ENCODE results near the gene KCNJ9. TPM values are rescaled to one million over a fixed set of nuclear protein-coding genes. Genes with fewer than 3 reads are reported as not detected.

The KCNJ9 gene
- total RNA-seq, 1 donor from 2014 or later, result not detected

- Mint-ChIP-seq H3K4me1 (ENCODE audit: low read depth) (no peaks in the 10 kb centered on the region), H3K4me3 (no peak overlapping the region), H3K27ac (no peak overlapping the region), H3K36me3 (ENCODE audit: low read depth) (no peaks in the 10 kb centered on the region), H3K9me3 (no peaks in the 10 kb centered on the region), H3K27me3 (ENCODE audit: insufficient read depth) (peaks cover 20% of the 10 kb centered on the region)
- intact Hi-C loops (cut with micrococcal nuclease), result no loop called here
- DNase-seq (ENCODE audit: low spot score), result no peak
These were observed 27.6 kb upstream of the KCNJ9 start for GRCh38 chr1:160053548-160054365.

- Mint-ChIP-seq H3K4me1 (ENCODE audit: low read depth) (no peaks in the 10 kb centered on the region), H3K36me3 (ENCODE audit: low read depth) (no peaks in the 10 kb centered on the region), H3K9me3 (no peaks in the 10 kb centered on the region), H3K4me3 (no peak overlapping the region), H3K27ac (no peak overlapping the region), H3K27me3 (ENCODE audit: insufficient read depth) (peaks cover 31% of the 10 kb centered on the region)
- no peak for DNase-seq (ENCODE audit: low spot score)
- intact Hi-C loops (cut with micrococcal nuclease), result no loop called here
These were observed 24.6 kb upstream of the KCNJ9 start for GRCh38 chr1:160056648-160057169.

DNA sequence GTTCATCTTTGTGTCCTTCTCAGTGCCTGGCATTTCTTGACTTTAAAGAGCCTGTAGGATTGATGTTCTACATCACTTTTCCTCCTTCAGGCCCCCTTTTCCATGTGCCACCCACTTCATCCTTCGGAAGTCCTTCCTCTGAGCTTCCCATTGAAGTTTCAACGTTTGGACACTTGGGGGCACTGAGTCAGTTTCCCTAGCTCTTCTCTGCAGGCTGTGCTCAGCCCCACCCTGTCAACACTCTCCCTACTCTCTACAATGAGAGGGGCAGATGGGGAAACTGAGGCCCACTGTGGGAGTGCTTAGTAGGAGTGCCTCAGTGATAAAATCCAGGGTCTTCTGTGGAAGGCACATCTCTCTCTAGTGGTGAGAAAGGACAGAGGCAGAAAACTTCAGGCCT lies 23.3 kb upstream of the KCNJ9 start:
- intact Hi-C loops (cut with micrococcal nuclease), result no loop called here
- Mint-ChIP-seq H3K27me3 (ENCODE audit: insufficient read depth) (peaks cover 25% of the 10 kb centered on the region), H3K4me1 (ENCODE audit: low read depth) (no peaks in the 10 kb centered on the region), H3K27ac (no peak overlapping the region), H3K36me3 (ENCODE audit: low read depth) (no peaks in the 10 kb centered on the region), H3K9me3 (no peaks in the 10 kb centered on the region), H3K4me3 (no peak overlapping the region)
- DNase-seq (ENCODE audit: low spot score), result no peak

DNA sequence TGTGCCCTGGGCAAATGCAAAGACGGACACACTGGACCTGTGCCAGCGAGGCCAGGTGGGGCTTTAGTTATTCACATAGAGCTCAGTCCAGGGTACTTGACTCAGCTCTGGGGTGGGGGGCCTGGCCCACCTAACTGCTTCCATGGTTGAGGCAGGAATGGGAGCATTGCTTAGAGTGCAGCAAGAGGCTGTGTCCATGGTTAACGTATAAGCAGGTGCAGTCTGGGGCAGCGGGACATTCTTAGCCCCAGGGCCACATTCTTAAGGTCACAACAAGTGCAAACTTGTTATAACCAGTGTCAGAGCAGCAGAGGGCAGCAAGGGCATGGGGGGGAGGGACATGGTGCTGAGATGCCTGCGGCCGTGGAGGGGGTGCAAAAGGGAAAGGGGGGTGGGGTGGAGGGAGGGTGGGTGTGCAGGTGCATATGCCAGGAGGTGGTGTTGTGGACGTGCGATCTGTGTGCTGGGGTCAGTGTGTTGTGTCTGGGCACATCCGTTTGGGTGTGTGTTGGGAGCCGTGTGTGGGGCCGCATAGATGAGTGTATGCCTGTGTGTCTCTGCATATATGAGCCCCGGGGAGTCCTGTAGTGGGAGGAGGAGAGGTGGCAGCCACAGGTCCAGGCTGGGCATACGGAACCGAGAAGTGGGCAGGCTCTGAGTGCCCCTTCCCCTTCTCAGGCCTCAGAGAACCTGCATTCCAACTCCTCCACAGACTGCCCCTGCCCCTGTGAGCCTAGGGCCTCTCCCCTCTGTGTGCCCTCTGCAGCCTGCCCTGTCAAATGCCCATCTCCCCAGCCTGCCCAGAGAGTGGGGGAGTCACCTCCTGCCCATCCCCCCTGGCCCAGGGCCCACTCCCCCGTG lies 19.7 kb upstream of the KCNJ9 start:
- H3K27ac Mint-ChIP-seq, result no peak overlapping the region
- intact Hi-C loops (cut with micrococcal nuclease), result no loop called here
- peaks cover 21% of the 10 kb centered on the region for H3K27me3 Mint-ChIP-seq (ENCODE audit: insufficient read depth)
- H3K4me1 Mint-ChIP-seq (ENCODE audit: low read depth), result no peaks in the 10 kb centered on the region
- H3K9me3 Mint-ChIP-seq, result no peaks in the 10 kb centered on the region
- no peak for DNase-seq (ENCODE audit: low spot score)
- no peak overlapping the region for H3K4me3 Mint-ChIP-seq
- H3K36me3 Mint-ChIP-seq (ENCODE audit: low read depth), result no peaks in the 10 kb centered on the region

- H3K4me3 Mint-ChIP-seq, result no peak overlapping the region
- intact Hi-C loops (cut with micrococcal nuclease), result no loop called here
- no peaks in the 10 kb centered on the region for H3K36me3 Mint-ChIP-seq (ENCODE audit: low read depth)
- H3K4me1 Mint-ChIP-seq (ENCODE audit: low read depth), result no peaks in the 10 kb centered on the region
- no peak for DNase-seq (ENCODE audit: low spot score)
- peaks cover 25% of the 10 kb centered on the region for H3K27me3 Mint-ChIP-seq (ENCODE audit: insufficient read depth)
- H3K9me3 Mint-ChIP-seq, result no peaks in the 10 kb centered on the region
- H3K27ac Mint-ChIP-seq, result no peak overlapping the region
These were observed 19.2 kb upstream of the KCNJ9 start for GRCh38 chr1:160062230-160062532.

DNA sequence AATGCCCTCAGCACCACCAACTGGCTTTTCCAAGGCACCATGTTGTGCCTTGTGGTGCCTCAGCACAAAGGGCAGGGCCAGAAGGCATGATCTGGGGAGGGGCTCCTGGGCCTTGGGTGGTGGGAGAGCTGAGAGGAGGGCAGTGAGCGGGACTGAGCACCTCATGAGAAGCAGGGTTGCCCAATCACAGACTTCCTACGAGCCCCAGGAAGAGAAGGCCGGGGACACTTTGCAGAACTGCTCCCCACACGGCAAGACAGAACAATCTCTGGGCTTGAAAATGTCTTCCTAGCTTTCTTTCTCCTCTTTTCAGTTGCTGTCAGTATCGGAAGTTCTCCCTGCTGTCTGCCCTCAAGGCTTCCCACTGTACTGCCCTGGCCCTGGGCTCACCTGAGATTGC lies 18.2 kb upstream of the KCNJ9 start:
- Mint-ChIP-seq H3K4me1 (ENCODE audit: low read depth) (no peaks in the 10 kb centered on the region), H3K27me3 (ENCODE audit: insufficient read depth) (peaks cover 25% of the 10 kb centered on the region)
- intact Hi-C loops (cut with micrococcal nuclease), result no loop called here

GRCh38 chr1:160064164-160064563 lies 17.2 kb upstream of the KCNJ9 start:
- Mint-ChIP-seq H3K27me3 (ENCODE audit: insufficient read depth) (peaks cover 31% of the 10 kb centered on the region), H3K4me1 (ENCODE audit: low read depth) (no peaks in the 10 kb centered on the region), H3K36me3 (ENCODE audit: low read depth) (no peaks in the 10 kb centered on the region), H3K4me3 (no peak overlapping the region), H3K27ac (no peak overlapping the region), H3K9me3 (no peaks in the 10 kb centered on the region)
- DNase-seq (ENCODE audit: low spot score), result no peak
- intact Hi-C loops (cut with micrococcal nuclease), result no loop called here

More for the DNA sequence above, 18.2 kb upstream of the KCNJ9 start:
- Mint-ChIP-seq H3K36me3 (ENCODE audit: low read depth) (no peaks in the 10 kb centered on the region), H3K9me3 (no peaks in the 10 kb centered on the region), H3K27ac (no peak overlapping the region), H3K4me3 (no peak overlapping the region)
- DNase-seq (ENCODE audit: low spot score), result no peak

DNA sequence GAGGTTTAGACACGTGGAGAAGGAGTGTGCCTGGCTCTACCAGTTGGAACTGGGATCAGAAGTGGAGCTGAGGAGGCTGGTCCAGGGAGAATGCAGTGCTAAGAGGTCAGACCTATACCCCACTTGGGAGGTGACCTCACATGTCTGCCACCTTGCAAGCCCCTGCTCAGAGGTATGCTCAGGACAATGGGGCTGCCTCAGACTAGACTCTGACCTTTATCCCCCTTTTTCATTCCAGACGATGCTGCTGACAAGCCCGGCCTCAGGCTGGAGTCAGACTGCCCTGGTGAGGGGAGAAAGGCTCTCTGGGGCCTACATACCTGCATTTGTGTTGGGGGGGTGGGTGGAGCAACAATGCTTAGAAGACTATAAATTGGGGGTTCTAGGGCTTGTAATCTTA lies 16.6 kb upstream of the KCNJ9 start:
- Mint-ChIP-seq H3K9me3 (no peaks in the 10 kb centered on the region), H3K27ac (no peak overlapping the region), H3K4me1 (ENCODE audit: low read depth) (no peaks in the 10 kb centered on the region), H3K36me3 (ENCODE audit: low read depth) (no peaks in the 10 kb centered on the region), H3K27me3 (ENCODE audit: insufficient read depth) (peaks cover 31% of the 10 kb centered on the region), H3K4me3 (no peak overlapping the region)
- DNase-seq (ENCODE audit: low spot score), result no peak
- intact Hi-C loops (cut with micrococcal nuclease), result no loop called here

DNA sequence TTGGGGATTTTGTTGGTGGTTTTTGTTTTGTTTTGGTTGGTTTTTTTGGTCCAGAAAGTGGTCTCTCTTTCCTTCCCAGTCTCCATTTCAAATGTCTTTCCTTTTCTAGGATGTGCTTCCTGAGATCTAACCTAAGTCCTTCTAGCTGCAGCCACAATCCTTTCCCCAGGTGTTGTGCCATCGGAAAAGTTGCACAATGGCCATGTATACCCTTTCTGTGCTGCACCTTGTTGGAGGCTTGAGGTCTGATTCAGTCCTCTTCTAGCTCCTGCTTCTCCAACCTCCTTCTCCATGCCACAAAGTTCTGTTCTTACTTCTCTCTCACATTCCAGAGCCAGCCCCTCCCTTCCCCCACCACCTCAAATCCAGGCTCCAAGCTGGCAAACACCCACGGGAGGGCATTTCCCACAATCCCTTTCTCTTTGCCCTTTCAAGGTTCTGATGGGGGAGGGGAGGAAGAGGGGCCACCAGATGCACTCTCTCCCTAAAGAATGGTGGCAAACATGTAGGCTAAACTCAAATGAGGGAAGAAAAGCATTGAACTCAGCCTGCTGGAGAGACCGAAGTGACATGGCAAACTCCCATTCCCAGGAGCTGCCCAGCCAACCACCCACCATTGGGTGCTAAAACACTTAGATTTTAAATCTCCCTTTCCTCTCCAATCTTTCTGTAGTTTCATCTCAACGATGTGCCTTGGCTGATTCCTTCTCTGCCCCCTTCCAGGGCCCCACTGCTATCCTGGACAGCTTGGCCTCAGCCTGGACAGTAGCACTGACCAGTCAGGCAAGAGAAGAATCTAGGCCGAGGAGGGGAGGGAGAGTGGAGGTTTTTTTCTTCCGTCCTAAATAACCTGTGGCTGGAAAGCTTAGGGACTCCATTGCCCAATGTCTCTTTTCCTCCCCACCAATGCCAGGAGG lies 14.3 kb upstream of the KCNJ9 start:
- H3K4me3 Mint-ChIP-seq, result no peak overlapping the region
- intact Hi-C loops (cut with micrococcal nuclease), result no loop called here
- peaks cover 40% of the 10 kb centered on the region for H3K27me3 Mint-ChIP-seq (ENCODE audit: insufficient read depth)
- peaks cover 7% of the 10 kb centered on the region for H3K4me1 Mint-ChIP-seq (ENCODE audit: low read depth)
- H3K27ac Mint-ChIP-seq, result no peak overlapping the region
- peaks cover 3% of the 10 kb centered on the region for H3K36me3 Mint-ChIP-seq (ENCODE audit: low read depth)
- no peak for DNase-seq (ENCODE audit: low spot score)
- no peaks in the 10 kb centered on the region for H3K9me3 Mint-ChIP-seq

- peaks cover 7% of the 10 kb centered on the region for H3K4me1 Mint-ChIP-seq (ENCODE audit: low read depth)
- no peaks in the 10 kb centered on the region for H3K9me3 Mint-ChIP-seq
- H3K27me3 Mint-ChIP-seq (ENCODE audit: insufficient read depth), result peaks cover 41% of the 10 kb centered on the region
- intact Hi-C loops (cut with micrococcal nuclease), result no loop called here
- no peak overlapping the region for H3K27ac Mint-ChIP-seq
- H3K36me3 Mint-ChIP-seq (ENCODE audit: low read depth), result peaks cover 3% of the 10 kb centered on the region
- no peak overlapping the region for H3K4me3 Mint-ChIP-seq
- DNase-seq (ENCODE audit: low spot score), result no peak
These were observed 13.1 kb upstream of the KCNJ9 start for GRCh38 chr1:160068225-160068624.

GRCh38 chr1:160069460-160070231 lies 11.7 kb upstream of the KCNJ9 start, which contains the start of gene KCNJ10:
TSS of gene KCNJ10 (minus strand) at chr1:160070160. CDS start at chr1:160042532, 27,628 bp downstream.
- Mint-ChIP-seq H3K36me3 (ENCODE audit: low read depth) (peaks cover 3% of the 10 kb centered on the region), H3K27ac (no peak within 1 kb of the TSS), H3K9me3 (no peaks in the 10 kb centered on the region), H3K4me1 (ENCODE audit: low read depth) (peaks cover 7% of the 10 kb centered on the region), H3K27me3 (ENCODE audit: insufficient read depth) (peaks cover 38% of the 10 kb centered on the region), H3K4me3 (peak within 1 kb of the TSS; percentile 67)
- no peak for DNase-seq (ENCODE audit: low spot score)
- intact Hi-C loops (cut with micrococcal nuclease), result loop anchor here (1.0 kb wide), 1 partner anchor 16 kb away; no protein-coding TSS in a partner anchor

All from activated T-helper 1 cell treated with anti-CD3 and anti-CD28 coated beads, Interleukin-12 subunit alpha, Interleukin-12 subunit beta, Interleukin-2, Interleukin-4 antibody, amounts not matched to agents 30 ng/mL and 10 ng/mL and 1 ng/mL, durations not matched to agents 14 hours and 24 hours and 36 hours (primary cell).